Right hindlimb (tissue), 1 donor: ENCODE data around the gene CXorf66.
"Not testable (repeated sequence)": the region's sequence is repeated elsewhere in the genome, so short reads cannot be mapped to it uniquely, and the experiment has no call there.

ENCODE experiments used
- DNase-seq: peaks from one replicate; pipeline ENCODE4 v3.0.0-alpha.2; 2018

CXorf66 gene

DNA sequence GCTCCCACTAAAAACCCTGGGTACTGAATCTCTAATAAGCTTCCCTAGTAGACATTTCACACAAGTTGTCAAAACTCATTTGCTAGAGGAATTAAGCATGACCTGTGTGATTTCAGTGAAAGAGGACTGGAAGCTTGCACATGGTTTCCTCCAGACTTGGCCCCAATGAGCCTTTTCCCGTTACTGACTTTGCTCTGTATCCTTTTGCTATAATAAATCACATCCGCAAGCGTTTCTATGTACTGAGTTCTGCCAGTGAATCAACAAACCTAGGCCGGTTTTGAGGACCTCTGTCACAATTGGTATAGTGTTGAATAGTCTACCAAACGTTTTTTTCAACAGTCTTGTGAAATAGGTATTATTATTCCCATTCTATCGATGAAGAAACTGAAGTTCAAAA, 40.6 kb downstream of the CXorf66 start:
- no peak for DNase-seq

DNA sequence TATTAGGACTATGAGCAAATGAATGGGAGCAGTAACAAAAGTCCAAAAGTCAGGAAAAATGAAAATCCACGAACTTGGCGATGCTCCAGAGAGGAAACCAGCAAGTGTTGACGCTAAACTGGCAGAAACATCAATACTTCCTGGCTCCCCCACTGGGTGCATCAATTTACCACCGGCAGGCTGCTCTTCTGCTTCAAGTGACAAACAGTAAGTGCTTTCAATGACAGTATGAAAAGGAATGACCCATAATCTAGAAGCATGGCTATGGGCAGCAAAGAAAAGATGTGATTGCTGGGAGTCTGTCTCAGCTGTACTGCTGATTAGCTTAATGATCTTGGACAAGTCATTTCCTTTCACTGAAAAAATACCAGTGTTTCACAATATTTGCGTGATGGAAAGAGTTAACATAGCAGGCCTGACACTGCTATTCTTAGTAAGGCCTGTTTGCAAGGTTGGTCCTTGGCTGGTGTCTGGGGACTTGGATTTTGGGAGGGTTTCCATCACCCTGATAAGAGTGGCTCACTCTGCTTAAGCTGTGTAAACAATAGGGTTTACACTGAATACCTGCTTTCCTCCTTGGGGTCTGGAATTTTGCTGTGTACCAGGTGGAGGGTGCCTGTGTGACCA, 41.1 kb downstream of the CXorf66 start:
- no peak for DNase-seq

DNA sequence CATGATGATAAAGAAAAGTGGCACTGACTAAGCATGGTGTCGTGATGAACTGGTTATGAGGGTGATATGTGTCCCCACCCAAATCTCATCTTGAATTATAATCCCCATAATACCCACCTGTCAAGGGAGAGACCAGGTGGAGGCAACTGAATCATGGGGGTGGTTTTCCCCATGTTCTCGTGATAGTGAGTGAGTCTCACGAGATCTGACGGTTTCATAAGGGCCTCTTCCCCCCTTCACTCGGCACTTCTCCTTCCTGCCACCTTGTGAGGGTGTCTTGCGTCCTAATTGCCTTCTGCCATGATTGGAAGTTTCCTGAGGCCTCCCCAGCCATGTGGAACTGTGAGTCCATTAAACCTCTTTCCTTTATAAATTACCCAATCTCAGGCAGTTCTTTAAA, 44.2 kb downstream of the CXorf66 start:
- not testable (repeated sequence) for DNase-seq

DNA sequence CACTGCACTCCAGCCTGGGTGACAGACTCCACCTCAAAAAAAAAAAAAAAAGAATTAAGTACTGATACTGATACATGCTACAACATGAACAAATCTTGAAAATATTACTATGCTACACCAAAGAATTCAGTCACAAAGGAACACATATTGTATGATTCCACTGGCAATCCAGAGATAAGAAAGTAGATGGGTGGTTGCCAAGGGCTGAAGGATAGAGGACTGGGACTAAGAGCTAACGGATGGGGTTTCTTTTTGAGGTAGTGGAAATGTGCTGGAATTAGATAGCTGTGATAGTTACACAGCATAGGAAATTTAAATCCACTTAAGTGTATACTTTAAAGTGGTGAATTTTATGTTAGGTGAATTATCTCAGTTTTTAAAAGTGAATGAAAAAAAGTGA, 45.0 kb downstream of the CXorf66 start:
- DNase-seq = no peak

DNA sequence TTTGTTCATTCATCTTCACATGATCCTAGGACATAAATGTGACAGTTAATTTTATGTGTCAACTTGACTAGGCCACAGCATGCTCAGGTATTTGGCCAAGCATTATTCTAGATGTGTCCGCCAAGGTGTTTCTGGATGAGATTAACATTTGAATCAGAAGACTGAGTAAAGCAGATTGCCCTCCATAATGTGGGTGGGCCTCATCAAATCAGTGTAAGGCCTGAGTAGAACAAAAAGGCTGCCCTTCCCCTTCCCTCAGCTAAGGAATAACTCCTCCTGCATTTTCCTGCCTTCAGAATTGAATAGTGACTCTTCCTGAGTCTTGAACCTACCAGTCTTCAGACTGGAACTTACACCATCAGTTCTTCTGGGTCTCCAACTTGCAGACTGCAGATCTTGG, 50.9 kb downstream of the CXorf66 start:
- DNase-seq = no peak

DNA sequence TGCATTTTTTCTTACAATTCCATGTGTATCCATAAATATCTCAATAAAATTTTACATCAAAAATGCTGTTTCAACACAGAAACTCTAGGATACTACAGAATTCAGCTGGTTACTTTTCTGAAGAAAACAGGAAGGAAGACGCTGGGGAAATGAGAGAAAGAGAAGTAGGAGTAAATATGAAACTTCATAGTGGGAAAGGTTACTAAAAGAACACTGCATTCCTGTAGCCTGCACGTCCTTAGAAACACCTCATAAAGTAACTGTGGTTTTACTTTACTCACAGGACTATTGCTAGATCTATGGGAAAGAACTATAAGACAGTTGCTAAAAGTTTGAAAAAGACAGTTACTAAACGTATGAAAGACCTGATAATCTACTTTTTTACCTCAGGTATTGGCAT, 55.6 kb downstream of the CXorf66 start:
- no peak for DNase-seq

DNA sequence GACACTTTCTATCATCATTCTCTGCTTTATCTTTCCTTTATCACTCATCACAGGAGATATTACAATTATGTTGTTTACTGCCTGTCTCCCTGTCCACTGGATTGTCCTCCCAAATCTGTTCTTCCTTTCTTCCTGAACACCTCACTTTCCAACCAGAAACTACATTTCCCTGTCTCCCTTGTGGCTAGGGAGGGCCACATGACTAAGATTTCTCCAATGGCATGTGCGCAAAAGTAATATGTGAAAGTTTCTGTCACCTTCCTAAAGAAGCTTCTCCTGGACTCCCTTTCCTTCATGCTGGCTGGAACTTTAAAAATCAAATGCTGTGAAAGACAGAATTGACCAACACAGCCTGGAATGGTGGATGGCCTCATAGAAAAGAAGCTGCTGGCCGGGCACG, 58.2 kb downstream of the CXorf66 start:
- no peak for DNase-seq

DNA sequence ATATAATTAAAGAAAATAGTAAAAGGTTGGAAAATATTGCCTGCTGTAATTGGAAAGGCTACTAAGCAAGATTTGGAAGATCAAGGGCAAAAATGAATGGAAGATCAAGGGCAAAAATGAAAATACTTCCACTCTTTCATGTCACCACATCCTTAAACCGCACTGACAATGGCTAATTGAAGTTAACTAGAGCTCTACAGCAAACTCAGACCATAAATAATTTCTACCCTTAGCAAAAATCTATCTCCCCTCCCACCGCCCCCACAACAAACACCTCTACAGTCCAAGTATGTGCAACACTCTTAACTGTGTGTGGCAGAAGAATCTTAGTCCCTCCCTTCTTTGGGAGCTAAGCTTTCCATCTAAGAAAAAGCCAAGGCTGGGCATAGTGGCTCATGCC, 59.6 kb downstream of the CXorf66 start:
- no peak for DNase-seq
